ENCODE data around the gene TSPAN18.
A peak's percentile ranks its signal among the peaks of the same experiment; 100 is the strongest.

The TSPAN18 gene

GRCh38 chr11:44928816-44929215, 202.1 kb downstream of the TSPAN18 start:
- H3K14ac ChIP-seq (ENCODE audit: low read length) = no peak overlapping the region
- no peaks in the 10 kb centered on the region for H3K79me2 ChIP-seq (ENCODE audit: control insufficient read depth, insufficient read depth, low read length, poor library complexity)
- H3K4me3 ChIP-seq (ENCODE audit: low read depth, low read length) = no peak overlapping the region
- no peak overlapping the region for H3K23ac ChIP-seq (ENCODE audit: low read length)
- peak; percentile 40 to 44 for DNase-seq
- H2AK5ac ChIP-seq (ENCODE audit: low read length) = no peak overlapping the region
- no CpG with 5 or more reads among the region's 4 CpGs for WGBS (ENCODE audit: extremely low coverage, insufficient coverage, insufficient read length)
- no peak overlapping the region for H2AFZ ChIP-seq (ENCODE audit: insufficient read depth, low read length, poor library complexity)
- no peaks in the 10 kb centered on the region for H3K79me1 ChIP-seq (ENCODE audit: low read length)
- H4K8ac ChIP-seq (ENCODE audit: low read depth, low read length) = no peak overlapping the region
- no peak overlapping the region for H2BK120ac ChIP-seq (ENCODE audit: insufficient read depth, low read length, poor library complexity)
- H3K9me3 ChIP-seq (ENCODE audit: insufficient read depth, low read depth, low read length) = peaks cover 2% of the 10 kb centered on the region
- H3K27me3 ChIP-seq (ENCODE audit: insufficient read depth, low read length) = no peaks in the 10 kb centered on the region
- H3K36me3 ChIP-seq (ENCODE audit: control insufficient read depth in 1 of 2, insufficient read depth in 2 of 2, low read length in 2 of 2) = peaks cover 0 to 1% of the 10 kb centered on the region in 2 experiments
- peaks cover 4 to 5% of the 10 kb centered on the region in 2 experiments for H3K4me1 ChIP-seq (ENCODE audit: control insufficient read depth in 1 of 2, insufficient read depth in 2 of 2, low read length in 2 of 2)
- no peak overlapping the region for H3K4me2 ChIP-seq (ENCODE audit: low read length)
- H3K18ac ChIP-seq (ENCODE audit: low read length) = no peak overlapping the region
- no peak overlapping the region for H3K9ac ChIP-seq (ENCODE audit: low read length)
- H3K4ac ChIP-seq (ENCODE audit: low read depth, low read length) = no peak overlapping the region
- no peak overlapping the region for H4K12ac ChIP-seq (ENCODE audit: low read depth, low read length)
- H2BK5ac ChIP-seq (ENCODE audit: low read depth, low read length, poor library complexity) = no peak overlapping the region
- no peak overlapping the region for H4K91ac ChIP-seq (ENCODE audit: low read depth, low read length)
- no peak overlapping the region for H3K27ac ChIP-seq (ENCODE audit: low read depth, low read length)
- H2BK12ac ChIP-seq (ENCODE audit: low read length) = no peak overlapping the region

GRCh38 chr11:44930588-44931302, 204.0 kb downstream of the TSPAN18 start:
- H2AFZ ChIP-seq (ENCODE audit: insufficient read depth, low read length, poor library complexity) = no peak overlapping the region
- no peak overlapping the region for H3K23ac ChIP-seq (ENCODE audit: low read length)
- no peak overlapping the region for H2AK5ac ChIP-seq (ENCODE audit: low read length)
- no peak overlapping the region for H3K27ac ChIP-seq (ENCODE audit: low read depth, low read length)
- no peak overlapping the region for H3K4me3 ChIP-seq (ENCODE audit: low read depth, low read length)
- no peak overlapping the region for H2BK5ac ChIP-seq (ENCODE audit: low read depth, low read length, poor library complexity)
- no CpG with 5 or more reads among the region's 13 CpGs for WGBS (ENCODE audit: extremely low coverage, insufficient coverage, insufficient read length)
- peaks cover 2% of the 10 kb centered on the region for H3K9me3 ChIP-seq (ENCODE audit: insufficient read depth, low read depth, low read length)
- no peak overlapping the region for H3K4me2 ChIP-seq (ENCODE audit: low read length)
- no peaks in the 10 kb centered on the region for H3K27me3 ChIP-seq (ENCODE audit: insufficient read depth, low read length)
- no peak overlapping the region for H3K18ac ChIP-seq (ENCODE audit: low read length)
- H4K12ac ChIP-seq (ENCODE audit: low read depth, low read length) = no peak overlapping the region
- H3K4ac ChIP-seq (ENCODE audit: low read depth, low read length) = no peak overlapping the region
- peaks cover 5 to 10% of the 10 kb centered on the region in 2 experiments for H3K36me3 ChIP-seq (ENCODE audit: control insufficient read depth in 1 of 2, insufficient read depth in 2 of 2, low read length in 2 of 2)
- DNase-seq = no peak
- H3K4me1 ChIP-seq (ENCODE audit: control insufficient read depth in 1 of 2, insufficient read depth in 2 of 2, low read length in 2 of 2) = peaks cover 4 to 5% of the 10 kb centered on the region in 2 experiments
- no peaks in the 10 kb centered on the region for H3K79me2 ChIP-seq (ENCODE audit: control insufficient read depth, insufficient read depth, low read length, poor library complexity)
- H3K14ac ChIP-seq (ENCODE audit: low read length) = no peak overlapping the region
- no peak overlapping the region for H3K9ac ChIP-seq (ENCODE audit: low read length)
- no peak overlapping the region for H4K91ac ChIP-seq (ENCODE audit: low read depth, low read length)
- H4K8ac ChIP-seq (ENCODE audit: low read depth, low read length) = no peak overlapping the region
- no peaks in the 10 kb centered on the region for H3K79me1 ChIP-seq (ENCODE audit: low read length)
- H2BK120ac ChIP-seq (ENCODE audit: insufficient read depth, low read length, poor library complexity) = no peak overlapping the region
- H2BK12ac ChIP-seq (ENCODE audit: low read length) = no peak overlapping the region

- no peak overlapping the region for H2AFZ ChIP-seq (ENCODE audit: insufficient read depth, low read length, poor library complexity)
- H3K4me3 ChIP-seq (ENCODE audit: low read depth, low read length) = no peak overlapping the region
- no peaks in the 10 kb centered on the region for H3K27me3 ChIP-seq (ENCODE audit: insufficient read depth, low read length)
- H2AK5ac ChIP-seq (ENCODE audit: low read length) = no peak overlapping the region
- H3K23ac ChIP-seq (ENCODE audit: low read length) = no peak overlapping the region
- no peak overlapping the region for H3K27ac ChIP-seq (ENCODE audit: low read depth, low read length)
- DNase-seq = peak in 1 of 2 donors; percentile 55
- no peak overlapping the region for H2BK12ac ChIP-seq (ENCODE audit: low read length)
- WGBS (ENCODE audit: extremely low coverage, insufficient coverage, insufficient read length) = no CpG with 5 or more reads among the region's 3 CpGs
- peaks cover under 1% of the 10 kb centered on the region for H3K9me3 ChIP-seq (ENCODE audit: insufficient read depth, low read depth, low read length)
- H4K91ac ChIP-seq (ENCODE audit: low read depth, low read length) = no peak overlapping the region
- no peak overlapping the region for H4K8ac ChIP-seq (ENCODE audit: low read depth, low read length)
- H3K79me2 ChIP-seq (ENCODE audit: control insufficient read depth, insufficient read depth, low read length, poor library complexity) = no peaks in the 10 kb centered on the region
- no peak overlapping the region for H3K4me2 ChIP-seq (ENCODE audit: low read length)
- peaks cover 5 to 10% of the 10 kb centered on the region in 2 experiments for H3K36me3 ChIP-seq (ENCODE audit: control insufficient read depth in 1 of 2, insufficient read depth in 2 of 2, low read length in 2 of 2)
- H3K18ac ChIP-seq (ENCODE audit: low read length) = no peak overlapping the region
- no peak overlapping the region for H2BK120ac ChIP-seq (ENCODE audit: insufficient read depth, low read length, poor library complexity)
- no peak overlapping the region for H4K12ac ChIP-seq (ENCODE audit: low read depth, low read length)
- H3K4me1 ChIP-seq (ENCODE audit: control insufficient read depth in 1 of 2, insufficient read depth in 2 of 2, low read length in 2 of 2) = peaks cover 4 to 5% of the 10 kb centered on the region in 2 experiments
- no peaks in the 10 kb centered on the region for H3K79me1 ChIP-seq (ENCODE audit: low read length)
- no peak overlapping the region for H3K14ac ChIP-seq (ENCODE audit: low read length)
- no peak overlapping the region for H3K4ac ChIP-seq (ENCODE audit: low read depth, low read length)
- no peak overlapping the region for H3K9ac ChIP-seq (ENCODE audit: low read length)
- no peak overlapping the region for H2BK5ac ChIP-seq (ENCODE audit: low read depth, low read length, poor library complexity)
Measured at GRCh38 chr11:44931466-44931865, 204.7 kb downstream of the TSPAN18 start.

GRCh38 chr11:44934110-44934509, 207.3 kb downstream of the TSPAN18 start:
- no CpG with 5 or more reads among the region's 2 CpGs for WGBS (ENCODE audit: extremely low coverage, insufficient coverage, insufficient read length)
- no peak overlapping the region for H3K4me2 ChIP-seq (ENCODE audit: low read length)
- no peaks in the 10 kb centered on the region for H3K79me2 ChIP-seq (ENCODE audit: control insufficient read depth, insufficient read depth, low read length, poor library complexity)
- H2BK12ac ChIP-seq (ENCODE audit: low read length) = no peak overlapping the region
- H3K4me1 ChIP-seq (ENCODE audit: control insufficient read depth in 1 of 2, insufficient read depth in 2 of 2, low read length in 2 of 2) = peaks cover 3 to 5% of the 10 kb centered on the region in 2 experiments
- no peak overlapping the region for H3K14ac ChIP-seq (ENCODE audit: low read length)
- H2BK120ac ChIP-seq (ENCODE audit: insufficient read depth, low read length, poor library complexity) = no peak overlapping the region
- H3K27me3 ChIP-seq (ENCODE audit: insufficient read depth, low read length) = no peaks in the 10 kb centered on the region
- no peaks in the 10 kb centered on the region for H3K79me1 ChIP-seq (ENCODE audit: low read length)
- no peak overlapping the region for H3K9ac ChIP-seq (ENCODE audit: low read length)
- H3K36me3 ChIP-seq (ENCODE audit: control insufficient read depth in 1 of 2, insufficient read depth in 2 of 2, low read length in 2 of 2) = peaks cover 5 to 10% of the 10 kb centered on the region in 2 experiments
- no peak for DNase-seq
- no peak overlapping the region for H4K8ac ChIP-seq (ENCODE audit: low read depth, low read length)
- no peak overlapping the region for H4K12ac ChIP-seq (ENCODE audit: low read depth, low read length)
- no peak overlapping the region for H3K18ac ChIP-seq (ENCODE audit: low read length)
- H3K23ac ChIP-seq (ENCODE audit: low read length) = no peak overlapping the region
- H2BK5ac ChIP-seq (ENCODE audit: low read depth, low read length, poor library complexity) = no peak overlapping the region
- no peak overlapping the region for H2AK5ac ChIP-seq (ENCODE audit: low read length)
- H2AFZ ChIP-seq (ENCODE audit: insufficient read depth, low read length, poor library complexity) = no peak overlapping the region
- no peak overlapping the region for H4K91ac ChIP-seq (ENCODE audit: low read depth, low read length)
- no peak overlapping the region for H3K27ac ChIP-seq (ENCODE audit: low read depth, low read length)
- no peaks in the 10 kb centered on the region for H3K9me3 ChIP-seq (ENCODE audit: insufficient read depth, low read depth, low read length)
- H3K4ac ChIP-seq (ENCODE audit: low read depth, low read length) = no peak overlapping the region
- peak overlapping the region; percentile 38 for H3K4me3 ChIP-seq (ENCODE audit: low read depth, low read length)
